Activated naive CD4-positive, alpha-beta T cell treated with anti-CD3 and anti-CD28 coated beads for 36 hours (primary cell): ENCODE data around the gene SLC13A2. TPM values are rescaled to one million over a fixed set of nuclear protein-coding genes. Genes with fewer than 3 reads are reported as not detected.
"Not testable (repeated sequence)": the region's sequence is repeated elsewhere in the genome, so short reads cannot be mapped to it uniquely, and the experiment has no call there.

Experiments
- CTCF ChIA-PET: fragments of 350-600 bp; sonication (Branson Sonifier 250); formaldehyde crosslinking; loops from one replicate; lab custom pipeline; 2021; ENCODE audit warnings: antibody characterized with exemption; lab: Charles Lee
- DNase-seq: peaks from one replicate; pipeline ENCODE4 v3.0.0-alpha.2; 2020
- H3K27ac Mint-ChIP-seq: one replicate; pipeline ENCODE4 v1.8.0; 2021; ENCODE audit warnings: mild to moderate bottlenecking, mixed read lengths
- H3K27me3 Mint-ChIP-seq: one replicate; pipeline ENCODE4 v1.8.0; 2021; ENCODE audit warnings: low read depth, mixed read lengths
- H3K36me3 Mint-ChIP-seq: one replicate; pipeline ENCODE4 v1.8.0; 2021; ENCODE audit warnings: low read depth, mixed read lengths
- H3K4me1 Mint-ChIP-seq: one replicate; pipeline ENCODE4 v1.8.0; 2021; ENCODE audit warnings: low read depth, mixed read lengths
- H3K4me3 Mint-ChIP-seq: one replicate; pipeline ENCODE4 v1.8.0; 2021; ENCODE audit warnings: mild to moderate bottlenecking, moderate library complexity, mixed read lengths
- H3K9me3 Mint-ChIP-seq: one replicate; pipeline ENCODE4 v1.8.0; 2021; ENCODE audit warnings: mixed read lengths
- intact Hi-C: fragments of 100-400 bp; cut with micrococcal nuclease; formaldehyde crosslinking; loops from one replicate; pipeline ENCODE4 v1.15.1; 2023
- total RNA-seq, 2 experiments: library from RNA; stranded (reverse); gene quantifications; one replicate each; pipeline ENCODE4 v1.2.3, GENCODE V29; 2021

SLC13A2 gene
- total RNA-seq, 2 experiments from 2014 or later = not detected

- intact Hi-C loops = no loop called here
- DNase-seq = no peak
- Mint-ChIP-seq H3K4me1 (no peaks in the 10 kb centered on the region), H3K27me3 (peaks cover 14% of the 10 kb centered on the region), H3K36me3 (no peaks in the 10 kb centered on the region), H3K27ac (no peak overlapping the region), H3K4me3 (no peak overlapping the region), H3K9me3 (no peaks in the 10 kb centered on the region)
- CTCF ChIA-PET = no interaction called here
Observed at GRCh38 chr17:28513476-28513875, 40.0 kb downstream of the SLC13A2 start.

- CTCF ChIA-PET = interaction anchor here (1.0 kb wide), 1 partner anchor 22 kb away, joined by 3 read pairs; no protein-coding TSS in a partner anchor
- no peak overlapping the region for H3K4me3 Mint-ChIP-seq
- no peaks in the 10 kb centered on the region for H3K36me3 Mint-ChIP-seq
- intact Hi-C loops = no loop called here
- H3K27ac Mint-ChIP-seq = no peak overlapping the region
- no peaks in the 10 kb centered on the region for H3K4me1 Mint-ChIP-seq
- H3K27me3 Mint-ChIP-seq = peaks cover 7% of the 10 kb centered on the region
- DNase-seq = no peak
- no peaks in the 10 kb centered on the region for H3K9me3 Mint-ChIP-seq
Observed at GRCh38 chr17:28514561-28515002, 41.1 kb downstream of the SLC13A2 start.

GRCh38 chr17:28515518-28515917, 42.1 kb downstream of the SLC13A2 start:
- Mint-ChIP-seq H3K27ac (no peak overlapping the region), H3K9me3 (no peaks in the 10 kb centered on the region), H3K36me3 (no peaks in the 10 kb centered on the region), H3K4me3 (no peak overlapping the region), H3K4me1 (no peaks in the 10 kb centered on the region), H3K27me3 (peaks cover 3% of the 10 kb centered on the region)
- CTCF ChIA-PET = no interaction called here
- intact Hi-C loops = no loop called here
- DNase-seq = no peak

GRCh38 chr17:28518132-28518531, 44.7 kb downstream of the SLC13A2 start:
- no peak for DNase-seq
- Mint-ChIP-seq H3K4me3 (no peak overlapping the region), H3K27ac (no peak overlapping the region), H3K4me1 (no peaks in the 10 kb centered on the region), H3K9me3 (no peaks in the 10 kb centered on the region), H3K36me3 (no peaks in the 10 kb centered on the region), H3K27me3 (no peaks in the 10 kb centered on the region)
- intact Hi-C loops = no loop called here
- CTCF ChIA-PET = no interaction called here

GRCh38 chr17:28518578-28518977, 45.1 kb downstream of the SLC13A2 start:
- Mint-ChIP-seq H3K4me3 (no peak overlapping the region), H3K4me1 (no peaks in the 10 kb centered on the region), H3K27ac (no peak overlapping the region), H3K36me3 (no peaks in the 10 kb centered on the region), H3K9me3 (no peaks in the 10 kb centered on the region), H3K27me3 (no peaks in the 10 kb centered on the region)
- intact Hi-C loops = no loop called here
- CTCF ChIA-PET = no interaction called here
- DNase-seq = no peak

GRCh38 chr17:28519236-28519635, 45.8 kb downstream of the SLC13A2 start:
- no peaks in the 10 kb centered on the region for H3K9me3 Mint-ChIP-seq
- CTCF ChIA-PET = interaction anchor here (1.9 kb wide), 1 partner anchor 22 kb away, joined by 6 read pairs; no protein-coding TSS in a partner anchor
- H3K27me3 Mint-ChIP-seq = no peaks in the 10 kb centered on the region
- no peak overlapping the region for H3K27ac Mint-ChIP-seq
- H3K4me1 Mint-ChIP-seq = no peaks in the 10 kb centered on the region
- intact Hi-C loops = no loop called here
- no peak overlapping the region for H3K4me3 Mint-ChIP-seq
- no peaks in the 10 kb centered on the region for H3K36me3 Mint-ChIP-seq
- DNase-seq = no peak

GRCh38 chr17:28520687-28521086, 47.2 kb downstream of the SLC13A2 start:
- CTCF ChIA-PET = interaction anchor here (1.9 kb wide), 1 partner anchor 20 kb away, joined by 6 read pairs; no protein-coding TSS in a partner anchor
- no peaks in the 10 kb centered on the region for H3K9me3 Mint-ChIP-seq
- no peaks in the 10 kb centered on the region for H3K36me3 Mint-ChIP-seq
- no peaks in the 10 kb centered on the region for H3K4me1 Mint-ChIP-seq
- DNase-seq = no peak
- H3K4me3 Mint-ChIP-seq = no peak overlapping the region
- intact Hi-C loops = no loop called here
- H3K27ac Mint-ChIP-seq = no peak overlapping the region
- H3K27me3 Mint-ChIP-seq = no peaks in the 10 kb centered on the region

- intact Hi-C loops = no loop called here
- H3K27me3 Mint-ChIP-seq = no peaks in the 10 kb centered on the region
- no peak for DNase-seq
- H3K4me3 Mint-ChIP-seq = no peak overlapping the region
- H3K27ac Mint-ChIP-seq = no peak overlapping the region
- CTCF ChIA-PET = interaction anchor here (1.9 kb wide), 1 partner anchor 20 kb away, joined by 6 read pairs; no protein-coding TSS in a partner anchor
- H3K4me1 Mint-ChIP-seq = no peaks in the 10 kb centered on the region
- no peaks in the 10 kb centered on the region for H3K9me3 Mint-ChIP-seq
- H3K36me3 Mint-ChIP-seq = no peaks in the 10 kb centered on the region
Observed at GRCh38 chr17:28521311-28522085, 48.1 kb downstream of the SLC13A2 start.

- DNase-seq, H3K4me3 Mint-ChIP-seq, H3K27me3 Mint-ChIP-seq, H3K27ac Mint-ChIP-seq, H3K36me3 Mint-ChIP-seq, H3K9me3 Mint-ChIP-seq, CTCF ChIA-PET, intact Hi-C loops, H3K4me1 Mint-ChIP-seq: not testable (repeated sequence)
Observed at GRCh38 chr17:28522281-28522680, 48.8 kb downstream of the SLC13A2 start.

- CTCF ChIA-PET = interaction anchor here (0.6 kb wide), 1 partner anchor 30 kb away, joined by 3 read pairs; no protein-coding TSS in a partner anchor
- Mint-ChIP-seq H3K4me3 (no peak overlapping the region), H3K27me3 (no peaks in the 10 kb centered on the region), H3K27ac (no peak overlapping the region), H3K9me3 (no peaks in the 10 kb centered on the region), H3K4me1 (no peaks in the 10 kb centered on the region), H3K36me3 (no peaks in the 10 kb centered on the region)
- intact Hi-C loops = no loop called here
- DNase-seq = no peak
Observed at GRCh38 chr17:28523186-28523585, 49.7 kb downstream of the SLC13A2 start.

- Mint-ChIP-seq H3K27me3 (no peaks in the 10 kb centered on the region), H3K4me1 (no peaks in the 10 kb centered on the region), H3K36me3 (no peaks in the 10 kb centered on the region), H3K4me3 (no peak overlapping the region), H3K9me3 (no peaks in the 10 kb centered on the region), H3K27ac (no peak overlapping the region)
- intact Hi-C loops = no loop called here
- DNase-seq = no peak
- CTCF ChIA-PET = no interaction called here
Observed at GRCh38 chr17:28523876-28524275, 50.4 kb downstream of the SLC13A2 start.

GRCh38 chr17:28524476-28525424, 51.3 kb downstream of the SLC13A2 start:
- no peaks in the 10 kb centered on the region for H3K27me3 Mint-ChIP-seq
- intact Hi-C loops = no loop called here
- no peaks in the 10 kb centered on the region for H3K9me3 Mint-ChIP-seq
- no peak for DNase-seq
- H3K4me1 Mint-ChIP-seq = no peaks in the 10 kb centered on the region
- no peak overlapping the region for H3K4me3 Mint-ChIP-seq
- H3K27ac Mint-ChIP-seq = no peak overlapping the region
- H3K36me3 Mint-ChIP-seq = no peaks in the 10 kb centered on the region
- CTCF ChIA-PET = interaction anchor here (0.6 kb wide), 1 partner anchor 10 kb away, joined by 3 read pairs; no protein-coding TSS in a partner anchor
